ENCODE results near the gene SPRR2F. TPM values are rescaled to one million over a fixed set of nuclear protein-coding genes. Genes with fewer than 3 reads are reported as not detected.
A peak's percentile ranks its signal among the peaks of the same experiment; 100 is the strongest.
"Not testable (repeated sequence)": the region's sequence is repeated elsewhere in the genome, so short reads cannot be mapped to it uniquely, and the experiment has no call there.

Gene SPRR2F
- total and polyA plus RNA-seq, 9 of the 15 experiments (the other 6 are each of a cell fraction or from before 2014, with no cell fraction given), result 0.22 to 2.0 (median 0.41) TPM; not detected in 4

- POLR2A ChIA-PET; intact Hi-C loops (cut with micrococcal nuclease); H4K20me1 ChIP-seq (replicated peaks; ENCODE audit: control insufficient read depth, insufficient read depth, low read length); H2AFZ ChIP-seq (ENCODE audit: low read depth, low read length); BruUV-seq (replicated peaks); DNase-seq (ENCODE audit: extremely low read depth in 1 of 4, low spot score in 3 of 4); H3K9me3 ChIP-seq (replicated peaks; ENCODE audit: control insufficient read depth, insufficient read depth, low read depth, low read length); H3K4me2 ChIP-seq (ENCODE audit: insufficient read depth, low read length); H3K9ac ChIP-seq (ENCODE audit: insufficient read depth in 1 of 2, low read depth in 2 of 2, low read length in 2 of 2); H3K27ac ChIP-seq (ENCODE audit: extremely low read depth, low read depth, low read length); H3K4me3 ChIP-seq; in situ Hi-C loops (cut with MboI); H3K4me1 ChIP-seq (replicated peaks in 1 of 2; ENCODE audit: control insufficient read depth in 2 of 2, insufficient read depth in 2 of 2, low read length in 2 of 2); H3K9me1 ChIP-seq (ENCODE audit: control insufficient read depth, insufficient read depth, low read length); FAIRE-seq; H3K79me2 ChIP-seq (ENCODE audit: control insufficient read depth, insufficient read depth, low read length); H3K36me3 ChIP-seq (ENCODE audit: control insufficient read depth, insufficient read depth, low read length); CTCF ChIA-PET (ENCODE audit: low intra/inter-chr PET ratio); H3K27me3 ChIP-seq (ENCODE audit: control insufficient read depth in 2 of 2, insufficient read depth in 2 of 2, low read length in 2 of 2); ATAC-seq: not testable (repeated sequence)
- WGBS (ENCODE audit: insufficient coverage, low coverage, missing lambda C conversion rate), result 21% methylated on average over 4 of the region's 4 CpGs
- TF ChIP-seq KDM1A (IDR thresholded peaks at IDR 0.05) (peak; percentile 64 to 70; a peak in 3 of 4 replicates), CBFA2T3 (IDR thresholded peaks at IDR 0.05) (peak; percentile 17; the same call in 1 of the 2 replicates), CBFA2T2 (conservative IDR thresholded peaks at IDR 0.05) (0 out of 2 replicates have a peak, but pooled peaks have one; percentile 5), PHF21A (IDR thresholded peaks at IDR 0.05; ENCODE audit: borderline replicate concordance, low read depth) (0 out of 2 replicates have a peak, but pooled peaks have one; percentile 26)
Measured at GRCh38 chr1:153128688-153129087, 15.4 kb upstream of the SPRR2F start.

- 25% methylated on average over 2 of the region's 2 CpGs for WGBS (ENCODE audit: insufficient coverage, low coverage, missing lambda C conversion rate)
- Histone ChIP-seq H4K20me1 (replicated peaks; ENCODE audit: control insufficient read depth, insufficient read depth, low read length) (no peaks in the 10 kb centered on the region), H3K36me3 (ENCODE audit: control insufficient read depth, insufficient read depth, low read length) (no peaks in the 10 kb centered on the region), H3K4me2 (ENCODE audit: insufficient read depth, low read length) (no peak overlapping the region), H3K9ac (ENCODE audit: insufficient read depth in 1 of 2, low read depth in 2 of 2, low read length in 2 of 2) (no peak overlapping the region), H3K4me1 (replicated peaks in 1 of 2; ENCODE audit: control insufficient read depth in 2 of 2, insufficient read depth in 2 of 2, low read length in 2 of 2) (no peaks in the 10 kb centered on the region; a peak in 1 of 5 replicates), H3K27ac (ENCODE audit: extremely low read depth, low read depth, low read length) (no peak overlapping the region), H3K9me1 (ENCODE audit: control insufficient read depth, insufficient read depth, low read length) (no peaks in the 10 kb centered on the region), H2AFZ (ENCODE audit: low read depth, low read length) (no peak overlapping the region), H3K79me2 (ENCODE audit: control insufficient read depth, insufficient read depth, low read length) (no peaks in the 10 kb centered on the region), H3K4me3 (no peak overlapping the region), H3K27me3 (ENCODE audit: control insufficient read depth in 2 of 2, insufficient read depth in 2 of 2, low read length in 2 of 2) (0 out of 5 replicates have a peak, but pooled peaks cover 0 to 3% of the 10 kb centered on the region in 2 experiments), H3K9me3 (replicated peaks; ENCODE audit: control insufficient read depth, insufficient read depth, low read depth, low read length) (no peaks in the 10 kb centered on the region)
- ATAC-seq (no peak), DNase-seq (ENCODE audit: extremely low read depth in 1 of 4, low spot score in 3 of 4) (no peak), FAIRE-seq (peak; percentile 32)
- POLR2A ChIA-PET, result no interaction called here
- TF ChIP-seq ZNF347 (CRISPR knock-in tag; IDR thresholded peaks at IDR 0.05; ENCODE audit: low read depth) (no peak), NCOR1 (IDR thresholded peaks at IDR 0.05) (no peak), CREB5 (CRISPR knock-in tag; IDR thresholded peaks at IDR 0.05) (no peak), TFAM (CRISPR knock-in tag; conservative IDR thresholded peaks at IDR 0.05) (no peak), EP400 (IDR thresholded peaks at IDR 0.05) (no peak), ZNF583 (CRISPR knock-in tag; IDR thresholded peaks at IDR 0.05) (no peak), MAFF (IDR thresholded peaks at IDR 0.05; ENCODE audit: low read length) (no peak), ZNF224 (CRISPR knock-in tag; IDR thresholded peaks at IDR 0.05) (no peak), U2AF2 (optimal IDR thresholded peaks at IDR 0.05; ENCODE audit: low read depth, low read length) (no peak), RBM14 (IDR thresholded peaks at IDR 0.05; ENCODE audit: borderline replicate concordance, insufficient read depth, low read depth, low read length) (no peak), RBM17 (IDR thresholded peaks at IDR 0.05; ENCODE audit: borderline replicate concordance, low read depth, low read length) (no peak), ZNF324 (CRISPR knock-in tag; IDR thresholded peaks at IDR 0.05) (no peak), CEBPB (tag; IDR thresholded peaks at IDR 0.05) (no peak)
- no TSS peak for BruUV-seq (replicated peaks)
- CTCF ChIA-PET (ENCODE audit: low intra/inter-chr PET ratio), result no interaction called here
- intact Hi-C loops (cut with micrococcal nuclease), result no loop called here
- in situ Hi-C loops (cut with MboI), result no loop called here
Measured at GRCh38 chr1:153127296-153127695, 14.0 kb upstream of the SPRR2F start.

Data from K562 (cell line).